ENCODE results near the gene BRIP1. TPM values are rescaled to one million over a fixed set of nuclear protein-coding genes. Genes with fewer than 3 reads are reported as not detected.

Gene BRIP1
- total and polyA plus RNA-seq, 2 donors (not counting 3 experiments of a cell fraction or from before 2014, with no cell fraction given): 1.8 to 12.1 TPM

DNA sequence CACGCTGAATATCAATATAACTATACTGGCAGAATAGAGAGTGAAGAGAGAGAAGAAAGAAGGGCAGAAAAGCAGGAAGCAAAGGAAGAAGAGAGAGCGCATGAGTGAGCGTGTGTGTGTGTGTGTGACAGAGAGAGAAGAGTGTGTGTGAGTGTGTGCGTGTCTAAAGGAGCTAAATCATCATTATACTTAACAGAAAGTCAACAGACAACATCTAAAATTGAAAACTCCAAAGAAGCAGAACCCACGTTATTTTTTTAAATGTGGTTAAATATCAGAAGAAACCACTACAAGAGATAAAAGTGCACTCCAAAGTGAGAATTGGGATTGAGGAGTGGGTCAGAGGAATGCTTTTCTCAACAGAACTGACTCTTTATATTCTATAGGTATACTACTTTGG lies 77.2 kb downstream of the BRIP1 start:
- Histone ChIP-seq H4K20me1 (replicated peaks; ENCODE audit: control insufficient read depth, extremely low read depth, insufficient read depth, low read length) (no peaks in the 10 kb centered on the region), H3K27me3 (ENCODE audit: control insufficient read depth in 2 of 2, insufficient read depth in 2 of 2, low read length in 2 of 2) (no peaks in the 10 kb centered on the region), H3K79me2 (ENCODE audit: control insufficient read depth, insufficient read depth, low read length) (no peaks in the 10 kb centered on the region), H3K9ac (replicated peaks; ENCODE audit: extremely low read depth, insufficient read depth, low read length) (no peak overlapping the region), H3K36me3 (ENCODE audit: control insufficient read depth in 2 of 2, extremely low read depth in 1 of 2, insufficient read depth in 2 of 2, low read length in 2 of 2) (no peaks in the 10 kb centered on the region), H3K9me3 (replicated peaks; ENCODE audit: control insufficient read depth, insufficient read depth, low read length) (no peaks in the 10 kb centered on the region), H2AFZ (ENCODE audit: low read depth, low read length) (no peak overlapping the region), H3K4me3 (replicated peaks in 1 of 3; ENCODE audit: insufficient read depth in 1 of 3, low read depth in 1 of 3, low read length in 3 of 3) (no peak overlapping the region), H3K27ac (ENCODE audit: insufficient read depth, low read depth, low read length) (no peak overlapping the region), H3K9me1 (replicated peaks; ENCODE audit: control insufficient read depth, extremely low read depth, insufficient read depth, low read length) (no peaks in the 10 kb centered on the region), H3K4me2 (ENCODE audit: insufficient read depth, low read length) (no peak overlapping the region), H3K4me1 (ENCODE audit: control insufficient read depth, extremely low read depth, insufficient read depth, low read length) (no peaks in the 10 kb centered on the region)
- POLR2A ChIA-PET: no interaction called here
- dilution Hi-C loops (cut with MboI; ENCODE audit: extremely low pct_ligation_motif_present, low sequenced_read_pairs): no loop called here
- intact Hi-C loops (cut with micrococcal nuclease): no loop called here
- CTCF ChIA-PET: interaction anchor here (0.8 to 1.6 kb wide), 6 partner anchors 11 to 151 kb away, joined by 3 to 5 read pairs (median 3); no protein-coding TSS in a partner anchor
- TF ChIP-seq MAX (IDR thresholded peaks at IDR 0.05; ENCODE audit: insufficient read depth, insufficient read length): no peak
- TF ChIP-seq POLR2A (IDR thresholded peaks at IDR 0.05; ENCODE audit: low read depth, low read length): no peak
- TF ChIP-seq GATA2 (IDR thresholded peaks at IDR 0.05; ENCODE audit: insufficient read depth, insufficient read length, low read depth, low read length): no peak
- TF ChIP-seq, protein P1, sequence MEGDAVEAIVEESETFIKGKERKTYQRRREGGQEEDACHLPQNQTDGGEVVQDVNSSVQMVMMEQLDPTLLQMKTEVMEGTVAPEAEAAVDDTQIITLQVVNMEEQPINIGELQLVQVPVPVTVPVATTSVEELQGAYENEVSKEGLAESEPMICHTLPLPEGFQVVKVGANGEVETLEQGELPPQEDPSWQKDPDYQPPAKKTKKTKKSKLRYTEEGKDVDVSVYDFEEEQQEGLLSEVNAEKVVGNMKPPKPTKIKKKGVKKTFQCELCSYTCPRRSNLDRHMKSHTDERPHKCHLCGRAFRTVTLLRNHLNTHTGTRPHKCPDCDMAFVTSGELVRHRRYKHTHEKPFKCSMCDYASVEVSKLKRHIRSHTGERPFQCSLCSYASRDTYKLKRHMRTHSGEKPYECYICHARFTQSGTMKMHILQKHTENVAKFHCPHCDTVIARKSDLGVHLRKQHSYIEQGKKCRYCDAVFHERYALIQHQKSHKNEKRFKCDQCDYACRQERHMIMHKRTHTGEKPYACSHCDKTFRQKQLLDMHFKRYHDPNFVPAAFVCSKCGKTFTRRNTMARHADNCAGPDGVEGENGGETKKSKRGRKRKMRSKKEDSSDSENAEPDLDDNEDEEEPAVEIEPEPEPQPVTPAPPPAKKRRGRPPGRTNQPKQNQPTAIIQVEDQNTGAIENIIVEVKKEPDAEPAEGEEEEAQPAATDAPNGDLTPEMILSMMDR (IDR thresholded peaks at IDR 0.05; ENCODE audit: extremely low read depth in 1 of 2, insufficient read depth in 1 of 2, low read depth in 1 of 2, low read length in 2 of 2): no peak
- no peak for TF ChIP-seq EZH2 (IDR thresholded peaks at IDR 0.05; ENCODE audit: borderline replicate concordance, low read depth, low read length, severe bottlenecking)
- no peak for TF ChIP-seq FOS (IDR thresholded peaks at IDR 0.05; ENCODE audit: borderline replicate concordance, insufficient read depth, low read length)
- no peak for TF ChIP-seq POLR2AphosphoS5 (IDR thresholded peaks at IDR 0.05; ENCODE audit: insufficient read depth, low read depth, low read length)
- TF ChIP-seq MYC (IDR thresholded peaks at IDR 0.05; ENCODE audit: low read depth, low read length): no peak
- no peak for TF ChIP-seq JUN (IDR thresholded peaks at IDR 0.05; ENCODE audit: borderline replicate concordance, insufficient read depth, insufficient read length, low read depth)
- BruUV-seq (replicated peaks): no TSS peak
- FAIRE-seq: no peak
- no peak for DNase-seq (ENCODE audit: low read depth, low spot score)
